ENCODE measurements around the gene RFTN1.

DNA sequence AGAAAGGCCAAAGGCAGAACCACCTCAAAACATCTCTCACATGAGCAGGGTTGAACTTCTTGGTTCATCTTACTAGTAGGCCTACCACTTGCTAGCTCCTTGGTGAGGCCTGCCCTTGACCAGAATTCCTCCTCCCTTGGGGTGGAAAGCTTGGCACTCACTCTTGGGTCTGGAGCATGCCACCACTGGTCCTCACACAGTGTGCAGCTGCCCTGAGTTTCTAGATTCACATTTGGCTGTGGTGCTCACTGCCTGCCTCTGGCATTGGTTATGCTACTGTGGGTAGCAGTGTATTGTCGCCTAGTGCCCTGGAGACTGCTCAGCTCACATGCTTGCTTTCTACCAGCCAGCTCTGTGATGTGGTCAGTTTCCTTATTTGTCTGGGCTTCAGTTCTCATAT, 224.8 kb downstream of the RFTN1 start:
- TF ChIP-seq SP1 (IDR thresholded peaks at IDR 0.05) (no peak), FOXK2 (IDR thresholded peaks at IDR 0.05) (no peak), HDGF (IDR thresholded peaks at IDR 0.05; ENCODE audit: borderline replicate concordance) (no peak), FOXA1 (IDR thresholded peaks at IDR 0.05) (no peak), NFRKB (IDR thresholded peaks at IDR 0.05) (no peak), TARDBP (IDR thresholded peaks at IDR 0.05) (no peak), FOXM1 (IDR thresholded peaks at IDR 0.05; ENCODE audit: borderline replicate concordance) (no peak), LEF1 (IDR thresholded peaks at IDR 0.05; ENCODE audit: borderline replicate concordance) (no peak), ARNT (IDR thresholded peaks at IDR 0.05) (no peak), CTBP1 (IDR thresholded peaks at IDR 0.05; ENCODE audit: borderline replicate concordance) (no peak), BHLHE40 (IDR thresholded peaks at IDR 0.05; ENCODE audit: borderline replicate concordance) (no peak)

Data from HEK293T (cell line).